A673 (cell line): Measurements from ENCODE around the gene WBP2NL.

ENCODE experiments used
- CTCF ChIP-seq: fragments of 300-800, 200-600 bp; sonication (generic); conservative IDR thresholded peaks from 2 replicates; pipeline ENCODE4 v1.5.1; 2017; ENCODE audit warnings: low read depth, mild to moderate bottlenecking, antibody characterized with exemption, low read length, moderate library complexity, mixed read lengths
- EZH2 ChIP-seq: fragments of 200-600 bp; sonication (generic); IDR thresholded peaks from 2 replicates; pipeline ENCODE4 v1.6.1; 2017; ENCODE audit warnings: borderline replicate concordance, low read depth, mild to moderate bottlenecking, mixed read lengths, antibody characterized with exemption, low read length; ENCODE audit not compliant: poor library complexity, severe bottlenecking

- TF ChIP-seq CTCF (no peak), EZH2 (no peak)
These were observed 40.7 kb downstream of the WBP2NL start for GRCh38 chr22:42039271-42039670.
